H1 (cell line): ENCODE measurements around the gene YARS1. TPM values are rescaled to one million over a fixed set of nuclear protein-coding genes. Genes with fewer than 3 reads are reported as not detected.
A peak's percentile ranks its signal among the peaks of the same experiment; 100 is the strongest.

Experiments
- CTCF ChIA-PET: fragments of 300-600 bp; sonication (Branson Sonifier 250); formaldehyde crosslinking; loops from one replicate; lab custom pipeline; 2021; ENCODE audit not compliant: partially characterized antibody; lab: Charles Lee
- POLR2A ChIA-PET: fragments of 300-600 bp; sonication (Branson Sonifier 250); formaldehyde crosslinking; loops from one replicate; lab custom pipeline; 2021; ENCODE audit warnings: inconsistent platforms; ENCODE audit not compliant: partially characterized antibody; lab: Charles Lee
- DNase-seq, 2 experiments: peaks; one replicate each; pipeline versions ENCODE4 v3.0.0 to v3.0.0-alpha.2; 2010 to 2022; ENCODE audit warnings: low spot score in 2 of 2, low read depth in 1 of 2, mixed read lengths in 1 of 2
- FAIRE-seq: peaks from 2 replicates; lab custom pipeline; 2011; peaks lifted over from hg19 to GRCh38; lab: Jason Lieb, UNC
- H2AFZ ChIP-seq: 2 replicates; pipeline ENCODE4 v1.8.1; 2012; ENCODE audit warnings: low read length, inconsistent platforms
- H2AK5ac ChIP-seq: 2 replicates; pipeline ENCODE4 v1.6.1; 2013; ENCODE audit warnings: low read depth, low read length
- H2BK120ac ChIP-seq: replicated peaks from 2 replicates; pipeline ENCODE3; 2013; ENCODE audit warnings: low read depth, low read length, inconsistent platforms
- H2BK12ac ChIP-seq: 2 replicates; pipeline ENCODE4 v1.6.1; 2013; ENCODE audit warnings: low read depth, low read length
- H2BK15ac ChIP-seq: 2 replicates; pipeline ENCODE4 v1.6.1; 2013; ENCODE audit warnings: low read length
- H2BK20ac ChIP-seq: 2 replicates; pipeline ENCODE4 v1.6.1; 2013; ENCODE audit warnings: low read length
- H2BK5ac ChIP-seq: 2 replicates; pipeline ENCODE4 v1.6.1; 2013; ENCODE audit warnings: low read depth, low read length
- H3K14ac ChIP-seq: 2 replicates; pipeline ENCODE4 v1.6.1; 2013; ENCODE audit warnings: inconsistent platforms; ENCODE audit not compliant: insufficient read length
- H3K18ac ChIP-seq: 2 replicates; pipeline ENCODE4 v1.6.1; 2013; ENCODE audit warnings: low read length; ENCODE audit errors: extremely low read depth
- H3K23ac ChIP-seq: 2 replicates; pipeline ENCODE4 v1.6.1; 2013; ENCODE audit warnings: inconsistent platforms; ENCODE audit not compliant: insufficient read length
- H3K23me2 ChIP-seq: 2 replicates; pipeline ENCODE4 v1.6.1; 2013; ENCODE audit warnings: low read depth, low read length
- H3K27ac ChIP-seq: 2 replicates; pipeline ENCODE4 v1.6.1; 2011; ENCODE audit warnings: low read depth, low read length, inconsistent platforms
- H3K27me3 ChIP-seq, 4 experiments: replicated peaks in 1 of 4; 1 replicate in 1 of 4; 2 replicates in 3 of 4; pipeline versions ENCODE4 v1.6.1 to v1.8.1; 2011 to 2013; ENCODE audit warnings: low read length in 3 of 4, mild to moderate bottlenecking in 3 of 4, inconsistent platforms in 2 of 4, mixed read lengths in 2 of 4, moderate library complexity in 1 of 4; ENCODE audit not compliant: control insufficient read depth in 3 of 4, insufficient read depth in 3 of 4; ENCODE audit errors: extremely low read depth in 1 of 4
- H3K36me3 ChIP-seq, 4 experiments: 2 replicates each; pipeline versions ENCODE4 v1.6.1 to v1.8.1; 2011 to 2013; ENCODE audit warnings: mild to moderate bottlenecking in 4 of 4, low read length in 3 of 4, moderate library complexity in 2 of 4, control low read depth in 1 of 4, inconsistent platforms in 1 of 4; ENCODE audit not compliant: insufficient read depth in 4 of 4, control insufficient read depth in 2 of 4
- H3K4ac ChIP-seq: replicated peaks from 2 replicates; pipeline ENCODE3; 2013; ENCODE audit warnings: low read length, low read depth, mixed read lengths, inconsistent platforms; ENCODE audit not compliant: insufficient read length
- H3K4me1 ChIP-seq, 4 experiments: replicated peaks in 1 of 4; 1 replicate in 1 of 4; 2 replicates in 3 of 4; pipeline versions ENCODE4 v1.6.1 to v1.8.1; 2011 to 2013; ENCODE audit warnings: low read length in 3 of 4, inconsistent platforms in 2 of 4, mixed read lengths in 1 of 4; ENCODE audit not compliant: insufficient read depth in 4 of 4, control insufficient read depth in 3 of 4
- H3K4me2 ChIP-seq, 2 experiments: 2 replicates each; pipeline versions ENCODE4 v1.6.1 to v1.8.1; 2011 to 2013; ENCODE audit warnings: low read depth in 2 of 2, low read length in 2 of 2, control low read depth in 1 of 2, inconsistent platforms in 1 of 2, mild to moderate bottlenecking in 1 of 2; ENCODE audit not compliant: insufficient read depth in 1 of 2
- H3K4me3 ChIP-seq, 4 experiments: fragments of 200-600, 300-600 bp in 1 of 4; sonication (generic), shearing (Covaris generic), sonication (Bioruptor Twin) in 1 of 4; 2 replicates each; pipeline versions ENCODE4 v1.5.1 to v1.8.1; 2011 to 2016; ENCODE audit warnings: low read length in 4 of 4, low read depth in 3 of 4, control low read depth in 2 of 4, inconsistent platforms in 2 of 4, mild to moderate bottlenecking in 2 of 4, mixed read lengths in 1 of 4, moderate library complexity in 1 of 4; ENCODE audit not compliant: insufficient read depth in 2 of 4; ENCODE audit errors: extremely low read depth in 1 of 4
- H3K56ac ChIP-seq: replicated peaks from 2 replicates; pipeline ENCODE3; 2013; ENCODE audit warnings: low read depth, mild to moderate bottlenecking, mixed read lengths, low read length, inconsistent platforms; ENCODE audit not compliant: insufficient read length
- H3K79me1 ChIP-seq: 2 replicates; pipeline ENCODE4 v1.6.1; 2013; ENCODE audit warnings: low read depth, low read length, control low read depth
- H3K79me2 ChIP-seq, 2 experiments: 2 replicates each; pipeline versions ENCODE4 v1.6.1 to v1.8.1; 2012 to 2013; ENCODE audit warnings: low read length in 2 of 2, mild to moderate bottlenecking in 2 of 2, inconsistent platforms in 1 of 2; ENCODE audit not compliant: insufficient read depth in 2 of 2, control insufficient read depth in 1 of 2
- H3K9ac ChIP-seq, 4 experiments: replicated peaks in 1 of 4; 1 replicate in 1 of 4; 2 replicates in 3 of 4; pipeline versions ENCODE4 v1.6.1 to v1.8.1; 2011 to 2013; ENCODE audit warnings: low read depth in 3 of 4, low read length in 3 of 4, control low read depth in 2 of 4, mild to moderate bottlenecking in 2 of 4, moderate library complexity in 2 of 4, inconsistent platforms in 1 of 4; ENCODE audit errors: extremely low read depth in 1 of 4
- H3K9me3 ChIP-seq, 2 experiments: 2 replicates each; pipeline versions ENCODE4 v1.6.1 to v1.8.1; 2012 to 2013; ENCODE audit warnings: mild to moderate bottlenecking in 2 of 2, moderate library complexity in 2 of 2, control low read depth in 1 of 2, inconsistent platforms in 1 of 2, low read depth in 1 of 2, low read length in 1 of 2, mixed read lengths in 1 of 2; ENCODE audit not compliant: insufficient read depth in 2 of 2
- H4K20me1 ChIP-seq, 2 experiments: replicated peaks in 1 of 2; 2 replicates each; pipeline versions ENCODE3 to v1.8.1; 2011 to 2013; ENCODE audit warnings: inconsistent platforms in 2 of 2, low read length in 2 of 2, mild to moderate bottlenecking in 1 of 2; ENCODE audit not compliant: insufficient read depth in 2 of 2, control insufficient read depth in 1 of 2
- H4K5ac ChIP-seq: 2 replicates; pipeline ENCODE4 v1.6.1; 2013; ENCODE audit warnings: low read length, low read depth, mixed read lengths, inconsistent platforms; ENCODE audit not compliant: insufficient read length
- H4K8ac ChIP-seq: 2 replicates; pipeline ENCODE4 v1.8.0; 2013; ENCODE audit warnings: mild to moderate bottlenecking, moderate library complexity, low read length, inconsistent platforms; ENCODE audit not compliant: insufficient read depth; ENCODE audit errors: extremely low read depth
- H4K91ac ChIP-seq: replicated peaks from 2 replicates; pipeline ENCODE3; 2013; ENCODE audit warnings: low read length, mixed read lengths, inconsistent platforms; ENCODE audit not compliant: insufficient read length
- BRCA1 ChIP-seq: IDR thresholded peaks from 2 replicates; pipeline ENCODE4 v1.6.1; 2012; ENCODE audit warnings: low read depth, low read length, improper control_type of control experiment
- KDM1A ChIP-seq: fragments of 200-600, 300-600 bp; sonication (generic); IDR thresholded peaks from 2 replicates; pipeline ENCODE4 v1.7.1; 2016; ENCODE audit warnings: mild to moderate bottlenecking, low read length, borderline replicate concordance
- KDM4A ChIP-seq: IDR thresholded peaks from one replicate; pipeline ENCODE4 v1.7.1; 2012; ENCODE audit warnings: low read depth, mild to moderate bottlenecking, moderate library complexity, low read length, inconsistent platforms; ENCODE audit not compliant: severe bottlenecking
- POLR2A ChIP-seq, 2 experiments: IDR thresholded peaks; 1 replicate in 1 of 2; 2 replicates in 1 of 2; pipeline ENCODE4 v1.6.1; 2011; ENCODE audit warnings: low read depth in 2 of 2, low read length in 2 of 2, mild to moderate bottlenecking in 2 of 2; ENCODE audit errors: control extremely low read depth in 1 of 2
- SRF ChIP-seq: IDR thresholded peaks from 2 replicates; pipeline ENCODE4 v1.6.1; 2011; ENCODE audit warnings: mild to moderate bottlenecking, low read depth, low read length, moderate library complexity
- ZNF274 ChIP-seq: IDR thresholded peaks from 2 replicates; pipeline ENCODE4 v1.7.0; 2012; ENCODE audit warnings: low read length, borderline replicate concordance; ENCODE audit errors: extremely low read depth
- WGBS, 2 experiments: shearing (Covaris generic) in 1 of 2; methylation state at CpG; one replicate each; pipeline versions ENCODE4 v1.1.6 to v1.1.7; 2013 to 2015; ENCODE audit warnings: low lambda C conversion rate in 2 of 2, mixed read lengths in 2 of 2, inconsistent platforms in 1 of 2, low coverage in 1 of 2, missing lambda C conversion rate in 1 of 2; ENCODE audit not compliant: insufficient replicate concordance in 2 of 2, insufficient coverage in 1 of 2, insufficient read length in 1 of 2; ENCODE audit errors: extremely low coverage in 1 of 2, missing lambda C conversion rate in 1 of 2; 5-methylcytosine and 5-hydroxymethylcytosine counted together
- polyA plus RNA-seq, 7 experiments: library from polyadenylated mRNA; depleted of rRNA in 3 of 7; stranded (reverse) in 5 of 7; unstranded in 2 of 7; fragments of >200 nt in 5 of 7; fragments of 200-250 nt in 2 of 7; gene quantifications; 1 replicate in 5 of 7; 2 replicates in 1 of 7; 4 replicates in 1 of 7; pipeline versions ENCODE4 v1.2.1 to v1.2.3, GENCODE V29; 2011 to 2013; ENCODE audit warnings: missing spikeins in 2 of 7, mixed read lengths in 2 of 7
- total RNA-seq: library from RNA; stranded (reverse); fragmentation: NEBNext Ultra II Directional; extraction: Animal tissue kit (Norgen Biotek cat#: 25700); gene quantifications from 2 replicates; pipeline ENCODE4 v1.2.1, GENCODE V29; 2021

Gene YARS1
- total and polyA plus RNA-seq, 2 of the 8 experiments (the other 6 are each of a cell fraction or from before 2014, with no cell fraction given), result 47.1 to 226 TPM

GRCh38 chr1:32758795-32759430, 58.2 kb downstream of the YARS1 start:
- POLR2A ChIA-PET, result interaction anchor here (0.8 to 17.2 kb wide), 17 partner anchors 9 to 364 kb away, joined by 3 to 295 read pairs (median 7); partner anchors contain the start of genes BSDC1, RBBP4, S100PBP and SYNC
- Histone ChIP-seq H3K9me3 (no peaks in the 10 kb centered on the region), H3K27me3 (no peaks in the 10 kb centered on the region), H3K79me2 (peaks cover 8 to 75% of the 10 kb centered on the region in 2 experiments)
- TF ChIP-seq POLR2A (IDR thresholded peaks at IDR 0.05; ENCODE audit: control extremely low read depth in 1 of 2, low read depth in 2 of 2, low read length in 2 of 2) (no peak), BRCA1 (no peak), SRF (no peak), ZNF274 (no peak), KDM4A (no peak), KDM1A (peak; percentile 50; the same call in 1 of the 2 replicates)
- TF ChIP-seq, all 59 proteins: peak for 1
- H3K23ac ChIP-seq, result no peak overlapping the region
- H3K4me2 ChIP-seq, result peak overlapping the region; percentile 58 to 76
- H2BK15ac ChIP-seq, result peak overlapping the region; percentile 90
- peaks cover 37 to 63% (median 44%) of the 10 kb centered on the region in 4 experiments for H3K4me1 ChIP-seq
- H3K9ac ChIP-seq, result peak overlapping the region in 2 of 4 experiments; percentile 54 to 66; a peak in 3 of 7 replicates
- H4K20me1 ChIP-seq, result peaks cover 4 to 9% of the 10 kb centered on the region in 2 experiments
- H3K56ac ChIP-seq, result no peak overlapping the region
- peak overlapping the region; percentile 48 for H4K91ac ChIP-seq
- H2BK120ac ChIP-seq, result peak overlapping the region; percentile 86
- DNase-seq, result no peak
- peaks cover 0 to under 1% (median 0%) of the 10 kb centered on the region in 4 experiments; a peak in 1 of 8 replicates for H3K36me3 ChIP-seq
- 42% methylated on average over 1 of the region's 1 CpG; no CpG with 5 or more reads in 1 of the 2 experiments for WGBS, 2 experiments
- H2BK5ac ChIP-seq, result peak overlapping the region; percentile 98
- H2BK20ac ChIP-seq, result peak overlapping the region; percentile 99
- H4K8ac ChIP-seq, result no peak overlapping the region
- no peak overlapping the region for H2AFZ ChIP-seq
- peaks cover 16% of the 10 kb centered on the region for H3K23me2 ChIP-seq
- H2BK12ac ChIP-seq, result peak overlapping the region; percentile 82
- peak overlapping the region; percentile 87 for H3K27ac ChIP-seq
- CTCF ChIA-PET, result interaction anchor here (0.9 to 11.2 kb wide), 7 partner anchors 9 to 134 kb away, joined by 3 to 220 read pairs (median 4); no protein-coding TSS in a partner anchor
- H3K4ac ChIP-seq, result peak overlapping the region; percentile 10
- no peak overlapping the region for H3K14ac ChIP-seq
- FAIRE-seq, result no peak
- peak overlapping the region; percentile 28 for H2AK5ac ChIP-seq
- H3K4me3 ChIP-seq, result peak overlapping the region in 2 of 4 experiments; percentile 49 to 51; a peak in 2 of 8 replicates
- H4K5ac ChIP-seq, result peak overlapping the region; percentile 13
- H3K79me1 ChIP-seq, result peaks cover 3% of the 10 kb centered on the region; the same call in 1 of the 2 replicates
- H3K18ac ChIP-seq, result peak overlapping the region; percentile 65
